Measurements from ENCODE around the gene ITSN2. TPM values are rescaled to one million over a fixed set of nuclear protein-coding genes. Genes with fewer than 3 reads are reported as not detected.

ITSN2 gene
- total RNA-seq, 1 donor from 2014 or later = 23.8 TPM

- Mint-ChIP-seq H3K27ac (ENCODE audit: unreplicated experiment) (no peak overlapping the region), H3K9me3 (ENCODE audit: unreplicated experiment) (peaks cover 11% of the 10 kb centered on the region), H3K4me3 (ENCODE audit: unreplicated experiment) (no peak overlapping the region), H3K36me3 (ENCODE audit: low read depth, unreplicated experiment) (peaks cover 8% of the 10 kb centered on the region), H3K27me3 (ENCODE audit: low read depth, unreplicated experiment) (peaks cover 8% of the 10 kb centered on the region), H3K4me1 (ENCODE audit: low read depth, unreplicated experiment) (peaks cover 3% of the 10 kb centered on the region)
- no peak overlapping the region for H3K4me3 ChIP-seq (ENCODE audit: insufficient read depth, low read depth, low read length)
- no peaks in the 10 kb centered on the region for H3K27me3 ChIP-seq (ENCODE audit: insufficient read depth, low read length)
- no peak overlapping the region for H3K4me2 ChIP-seq (ENCODE audit: low read length)
- H3K36me3 ChIP-seq (ENCODE audit: insufficient read depth, low read length) = no peaks in the 10 kb centered on the region
- FAIRE-seq (no peak), DNase-seq (ENCODE audit: low read depth) (no peak)
- no peaks in the 10 kb centered on the region for H3K79me2 ChIP-seq (ENCODE audit: insufficient read depth, low read length)
- H3K4me1 ChIP-seq (ENCODE audit: insufficient read depth, low read length) = no peaks in the 10 kb centered on the region
- no peaks in the 10 kb centered on the region for H4K20me1 ChIP-seq (ENCODE audit: insufficient read depth, low read length)
- no peak overlapping the region for H3K9ac ChIP-seq (ENCODE audit: low read length)
- TF ChIP-seq EZH2 (IDR thresholded peaks at IDR 0.05; ENCODE audit: insufficient read depth, low read length) = no peak
- TF ChIP-seq, protein P1, sequence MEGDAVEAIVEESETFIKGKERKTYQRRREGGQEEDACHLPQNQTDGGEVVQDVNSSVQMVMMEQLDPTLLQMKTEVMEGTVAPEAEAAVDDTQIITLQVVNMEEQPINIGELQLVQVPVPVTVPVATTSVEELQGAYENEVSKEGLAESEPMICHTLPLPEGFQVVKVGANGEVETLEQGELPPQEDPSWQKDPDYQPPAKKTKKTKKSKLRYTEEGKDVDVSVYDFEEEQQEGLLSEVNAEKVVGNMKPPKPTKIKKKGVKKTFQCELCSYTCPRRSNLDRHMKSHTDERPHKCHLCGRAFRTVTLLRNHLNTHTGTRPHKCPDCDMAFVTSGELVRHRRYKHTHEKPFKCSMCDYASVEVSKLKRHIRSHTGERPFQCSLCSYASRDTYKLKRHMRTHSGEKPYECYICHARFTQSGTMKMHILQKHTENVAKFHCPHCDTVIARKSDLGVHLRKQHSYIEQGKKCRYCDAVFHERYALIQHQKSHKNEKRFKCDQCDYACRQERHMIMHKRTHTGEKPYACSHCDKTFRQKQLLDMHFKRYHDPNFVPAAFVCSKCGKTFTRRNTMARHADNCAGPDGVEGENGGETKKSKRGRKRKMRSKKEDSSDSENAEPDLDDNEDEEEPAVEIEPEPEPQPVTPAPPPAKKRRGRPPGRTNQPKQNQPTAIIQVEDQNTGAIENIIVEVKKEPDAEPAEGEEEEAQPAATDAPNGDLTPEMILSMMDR (IDR thresholded peaks at IDR 0.05; ENCODE audit: insufficient read depth, low read depth, low read length) = no peak
- H3K9me3 ChIP-seq (ENCODE audit: insufficient read depth, low read depth, low read length) = no peaks in the 10 kb centered on the region
- H2AFZ ChIP-seq (ENCODE audit: low read depth, low read length) = no peak overlapping the region
- no peak overlapping the region for H3K27ac ChIP-seq (ENCODE audit: low read depth, low read length)
Measured at GRCh38 chr2:24163186-24163585, 197.2 kb downstream of the ITSN2 start.

DNA sequence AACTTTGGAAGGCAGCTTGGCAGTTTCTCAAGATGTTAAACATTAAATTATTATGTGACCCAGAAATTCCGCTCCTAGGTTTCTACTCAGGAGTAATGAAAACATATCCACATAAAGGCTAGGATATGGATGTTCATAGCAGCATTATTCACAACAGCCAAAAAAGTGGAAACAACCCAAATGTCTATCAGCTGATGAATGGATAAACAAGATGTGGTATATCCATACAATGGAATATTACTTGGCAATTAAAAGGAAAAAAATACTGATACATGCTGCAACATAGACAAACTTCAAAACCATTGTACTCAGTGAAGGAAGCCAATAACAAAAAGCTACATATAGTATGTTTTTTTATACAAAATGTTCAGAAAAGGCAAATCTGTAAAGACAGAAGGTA lies 197.8 kb downstream of the ITSN2 start:
- H3K27me3 Mint-ChIP-seq (ENCODE audit: low read depth, unreplicated experiment) = peaks cover 8% of the 10 kb centered on the region

GRCh38 chr2:24160761-24161160 lies 199.6 kb downstream of the ITSN2 start:
- Histone ChIP-seq H3K9me3 (ENCODE audit: insufficient read depth, low read depth, low read length) (no peaks in the 10 kb centered on the region), H3K4me3 (ENCODE audit: insufficient read depth, low read depth, low read length) (no peak overlapping the region), H3K27ac (ENCODE audit: low read depth, low read length) (no peak overlapping the region), H3K36me3 (ENCODE audit: insufficient read depth, low read length) (no peaks in the 10 kb centered on the region), H3K4me2 (ENCODE audit: low read length) (no peak overlapping the region), H4K20me1 (ENCODE audit: insufficient read depth, low read length) (no peaks in the 10 kb centered on the region), H2AFZ (ENCODE audit: low read depth, low read length) (no peak overlapping the region), H3K9ac (ENCODE audit: low read length) (no peak overlapping the region), H3K79me2 (ENCODE audit: insufficient read depth, low read length) (no peaks in the 10 kb centered on the region), H3K27me3 (ENCODE audit: insufficient read depth, low read length) (no peaks in the 10 kb centered on the region), H3K4me1 (ENCODE audit: insufficient read depth, low read length) (no peaks in the 10 kb centered on the region)
- DNase-seq (ENCODE audit: low read depth) (no peak), FAIRE-seq (no peak)
- Mint-ChIP-seq H3K27ac (ENCODE audit: unreplicated experiment) (no peak overlapping the region), H3K4me3 (ENCODE audit: unreplicated experiment) (no peak overlapping the region), H3K4me1 (ENCODE audit: low read depth, unreplicated experiment) (no peaks in the 10 kb centered on the region), H3K27me3 (ENCODE audit: low read depth, unreplicated experiment) (peaks cover 2% of the 10 kb centered on the region), H3K9me3 (ENCODE audit: unreplicated experiment) (peaks cover 13% of the 10 kb centered on the region), H3K36me3 (ENCODE audit: low read depth, unreplicated experiment) (peaks cover 10% of the 10 kb centered on the region)
- no peak for TF ChIP-seq EZH2 (IDR thresholded peaks at IDR 0.05; ENCODE audit: insufficient read depth, low read length)
- TF ChIP-seq, protein P1 (IDR thresholded peaks at IDR 0.05; ENCODE audit: insufficient read depth, low read depth, low read length) = no peak

More for the DNA sequence above, 197.8 kb downstream of the ITSN2 start:
- Mint-ChIP-seq H3K4me3 (ENCODE audit: unreplicated experiment) (no peak overlapping the region), H3K27ac (ENCODE audit: unreplicated experiment) (no peak overlapping the region), H3K9me3 (ENCODE audit: unreplicated experiment) (peaks cover 13% of the 10 kb centered on the region), H3K4me1 (ENCODE audit: low read depth, unreplicated experiment) (no peaks in the 10 kb centered on the region), H3K36me3 (ENCODE audit: low read depth, unreplicated experiment) (peaks cover 10% of the 10 kb centered on the region)
- Histone ChIP-seq H3K36me3 (ENCODE audit: insufficient read depth, low read length) (no peaks in the 10 kb centered on the region), H3K9me3 (ENCODE audit: insufficient read depth, low read depth, low read length) (no peaks in the 10 kb centered on the region), H4K20me1 (ENCODE audit: insufficient read depth, low read length) (no peaks in the 10 kb centered on the region), H3K4me2 (ENCODE audit: low read length) (no peak overlapping the region), H3K9ac (ENCODE audit: low read length) (no peak overlapping the region), H3K27me3 (ENCODE audit: insufficient read depth, low read length) (no peaks in the 10 kb centered on the region), H3K27ac (ENCODE audit: low read depth, low read length) (no peak overlapping the region), H3K4me1 (ENCODE audit: insufficient read depth, low read length) (no peaks in the 10 kb centered on the region), H3K79me2 (ENCODE audit: insufficient read depth, low read length) (no peaks in the 10 kb centered on the region), H2AFZ (ENCODE audit: low read depth, low read length) (no peak overlapping the region), H3K4me3 (ENCODE audit: insufficient read depth, low read depth, low read length) (no peak overlapping the region)
- TF ChIP-seq, protein P1 (IDR thresholded peaks at IDR 0.05; ENCODE audit: insufficient read depth, low read depth, low read length) = no peak
- TF ChIP-seq EZH2 (IDR thresholded peaks at IDR 0.05; ENCODE audit: insufficient read depth, low read length) = no peak
- no peak for FAIRE-seq
- no peak for DNase-seq (ENCODE audit: low read depth)
